ENCODE data around the gene TTC16. TPM values are rescaled to one million over a fixed set of nuclear protein-coding genes. Genes with fewer than 3 reads are reported as not detected.

TTC16 gene
- total RNA-seq, 1 donor from 2014 or later, result not detected

DNA sequence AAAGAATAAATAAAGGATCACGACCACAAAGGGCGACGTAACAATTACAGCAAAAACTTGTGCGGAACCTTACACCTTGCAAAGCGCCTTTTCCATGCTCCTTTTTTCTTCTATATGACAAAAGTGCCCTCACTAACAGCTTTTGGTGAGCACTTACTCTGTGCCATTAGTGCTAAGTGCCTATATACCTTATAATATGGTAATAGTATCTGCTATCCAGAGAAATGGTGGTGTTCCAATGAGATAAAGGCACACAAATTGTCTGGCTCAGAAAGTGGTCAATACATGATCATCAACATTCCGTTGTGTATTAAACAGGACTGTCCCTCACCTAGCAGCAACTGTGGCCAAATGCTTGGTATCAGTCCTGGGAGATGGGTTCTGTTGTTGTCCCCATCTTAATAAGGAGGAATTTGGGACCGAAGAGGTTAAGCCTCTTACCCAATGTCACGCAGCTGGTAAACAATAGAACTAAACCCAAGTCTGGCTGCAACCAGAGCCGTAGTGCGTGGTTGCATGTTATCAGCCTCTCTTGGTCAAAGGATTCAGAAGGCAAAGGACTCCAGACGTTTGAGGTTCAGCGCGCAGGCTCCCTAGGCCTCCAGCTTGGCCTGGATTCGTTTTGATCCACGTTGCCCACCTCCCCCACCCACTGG lies 19.8 kb downstream of the TTC16 start:
- no peaks in the 10 kb centered on the region for H3K27me3 Mint-ChIP-seq (ENCODE audit: unreplicated experiment)
- H3K4me1 Mint-ChIP-seq (ENCODE audit: unreplicated experiment), result peaks cover 11% of the 10 kb centered on the region
- H3K9me3 Mint-ChIP-seq (ENCODE audit: unreplicated experiment), result no peaks in the 10 kb centered on the region
- TF ChIP-seq, protein P1, sequence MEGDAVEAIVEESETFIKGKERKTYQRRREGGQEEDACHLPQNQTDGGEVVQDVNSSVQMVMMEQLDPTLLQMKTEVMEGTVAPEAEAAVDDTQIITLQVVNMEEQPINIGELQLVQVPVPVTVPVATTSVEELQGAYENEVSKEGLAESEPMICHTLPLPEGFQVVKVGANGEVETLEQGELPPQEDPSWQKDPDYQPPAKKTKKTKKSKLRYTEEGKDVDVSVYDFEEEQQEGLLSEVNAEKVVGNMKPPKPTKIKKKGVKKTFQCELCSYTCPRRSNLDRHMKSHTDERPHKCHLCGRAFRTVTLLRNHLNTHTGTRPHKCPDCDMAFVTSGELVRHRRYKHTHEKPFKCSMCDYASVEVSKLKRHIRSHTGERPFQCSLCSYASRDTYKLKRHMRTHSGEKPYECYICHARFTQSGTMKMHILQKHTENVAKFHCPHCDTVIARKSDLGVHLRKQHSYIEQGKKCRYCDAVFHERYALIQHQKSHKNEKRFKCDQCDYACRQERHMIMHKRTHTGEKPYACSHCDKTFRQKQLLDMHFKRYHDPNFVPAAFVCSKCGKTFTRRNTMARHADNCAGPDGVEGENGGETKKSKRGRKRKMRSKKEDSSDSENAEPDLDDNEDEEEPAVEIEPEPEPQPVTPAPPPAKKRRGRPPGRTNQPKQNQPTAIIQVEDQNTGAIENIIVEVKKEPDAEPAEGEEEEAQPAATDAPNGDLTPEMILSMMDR (IDR thresholded peaks at IDR 0.05), result no peak
- H3K4me3 Mint-ChIP-seq (ENCODE audit: unreplicated experiment), result peak overlapping the region; percentile 78
- H3K27ac Mint-ChIP-seq (ENCODE audit: unreplicated experiment), result peak overlapping the region; percentile 84
- H3K36me3 Mint-ChIP-seq (ENCODE audit: unreplicated experiment), result peaks cover 6% of the 10 kb centered on the region
- no peak for DNase-seq (ENCODE audit: extremely low spot score, unreplicated experiment)

GRCh38 chr9:127738666-127739065 lies 22.8 kb downstream of the TTC16 start:
- Mint-ChIP-seq H3K27me3 (ENCODE audit: unreplicated experiment) (no peaks in the 10 kb centered on the region), H3K36me3 (ENCODE audit: unreplicated experiment) (peaks cover 16% of the 10 kb centered on the region), H3K27ac (ENCODE audit: unreplicated experiment) (no peak overlapping the region), H3K4me1 (ENCODE audit: unreplicated experiment) (peaks cover 10% of the 10 kb centered on the region), H3K4me3 (ENCODE audit: unreplicated experiment) (no peak overlapping the region), H3K9me3 (ENCODE audit: unreplicated experiment) (no peaks in the 10 kb centered on the region)
- TF ChIP-seq, protein P1 (IDR thresholded peaks at IDR 0.05), result no peak
- no peak for DNase-seq (ENCODE audit: extremely low spot score, unreplicated experiment)

GRCh38 chr9:127739614-127740330 lies 23.9 kb downstream of the TTC16 start:
- DNase-seq (ENCODE audit: extremely low spot score, unreplicated experiment), result no peak
- peaks cover 2% of the 10 kb centered on the region for H3K4me1 Mint-ChIP-seq (ENCODE audit: unreplicated experiment)
- peaks cover 16% of the 10 kb centered on the region for H3K36me3 Mint-ChIP-seq (ENCODE audit: unreplicated experiment)
- TF ChIP-seq, protein P1 (IDR thresholded peaks at IDR 0.05), result no peak
- H3K9me3 Mint-ChIP-seq (ENCODE audit: unreplicated experiment), result no peaks in the 10 kb centered on the region
- no peaks in the 10 kb centered on the region for H3K27me3 Mint-ChIP-seq (ENCODE audit: unreplicated experiment)
- H3K4me3 Mint-ChIP-seq (ENCODE audit: unreplicated experiment), result no peak overlapping the region
- H3K27ac Mint-ChIP-seq (ENCODE audit: unreplicated experiment), result no peak overlapping the region

- TF ChIP-seq, protein P1 (IDR thresholded peaks at IDR 0.05), result no peak
- no peaks in the 10 kb centered on the region for H3K27me3 Mint-ChIP-seq (ENCODE audit: unreplicated experiment)
- DNase-seq (ENCODE audit: extremely low spot score, unreplicated experiment), result no peak
- H3K4me3 Mint-ChIP-seq (ENCODE audit: unreplicated experiment), result no peak overlapping the region
- peaks cover 17% of the 10 kb centered on the region for H3K36me3 Mint-ChIP-seq (ENCODE audit: unreplicated experiment)
- H3K27ac Mint-ChIP-seq (ENCODE audit: unreplicated experiment), result no peak overlapping the region
- H3K4me1 Mint-ChIP-seq (ENCODE audit: unreplicated experiment), result no peaks in the 10 kb centered on the region
- no peaks in the 10 kb centered on the region for H3K9me3 Mint-ChIP-seq (ENCODE audit: unreplicated experiment)
These were observed 26.1 kb downstream of the TTC16 start for GRCh38 chr9:127741831-127742434.

Measured in osteocyte (in vitro differentiated cells).